ENCODE results near the gene TAS2R31.

The TAS2R31 gene

DNA sequence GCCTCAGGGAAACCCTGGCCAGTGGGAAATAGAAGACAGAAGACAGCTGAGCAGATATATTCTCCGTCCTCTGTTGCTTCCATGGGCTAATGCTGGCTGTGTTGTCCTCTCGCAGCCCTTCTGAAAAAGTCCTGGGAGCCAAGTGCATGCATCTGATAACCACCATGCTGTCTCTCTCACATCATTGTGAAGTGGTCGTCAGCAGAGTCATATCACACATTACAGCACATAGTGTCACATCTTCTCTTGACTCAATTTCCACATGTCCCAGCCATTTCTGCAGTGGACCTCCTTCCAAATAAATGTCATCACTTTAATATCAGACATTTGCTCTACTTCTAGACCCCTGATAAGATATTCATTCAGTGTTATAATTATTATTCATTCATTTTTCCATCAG is 36.9 kb downstream of the TAS2R31 start:
- no peak for DNase-seq

GRCh38 chr12:10989107-10989506 is 42.1 kb downstream of the TAS2R31 start:
- no peak for DNase-seq

GRCh38 chr12:10986812-10987211 is 44.4 kb downstream of the TAS2R31 start, which contains the start of gene TAS2R50:
TAS2R50 (minus strand) TSS chr12:10986912; CDS start chr12:10986860, 52 bp downstream.
- DNase-seq = no peak

DNA sequence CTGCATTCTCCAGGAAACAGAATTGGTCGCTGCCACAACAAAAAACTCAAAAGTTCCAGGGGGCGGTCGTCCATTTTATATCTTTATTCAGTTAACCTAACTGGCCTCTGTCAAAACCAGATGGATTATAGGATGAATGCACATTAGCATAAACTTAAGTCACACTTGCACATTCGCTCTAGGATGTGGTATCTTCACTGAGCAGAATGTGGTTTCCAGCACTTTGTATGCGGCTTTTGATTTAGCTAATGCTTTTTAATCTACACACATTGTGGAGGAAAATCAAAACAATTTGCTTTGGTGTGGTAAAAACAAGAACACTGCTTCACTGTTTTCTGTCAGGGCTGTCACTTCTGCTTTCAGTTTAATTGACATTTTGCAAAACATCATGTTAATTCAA is 49.0 kb downstream of the TAS2R31 start:
- DNase-seq = no peak
